GM12801 (cell line): ENCODE measurements around the gene G6PD.

Experiments
- CTCF ChIP-seq: IDR thresholded peaks from one replicate; pipeline ENCODE4 v1.5.1; 2011; ENCODE audit warnings: control low read depth; ENCODE audit not compliant: insufficient read length; ENCODE audit errors: extremely low read depth

Gene G6PD

GRCh38 chrX:154507673-154508383, 38.8 kb downstream of the G6PD start:
- TF ChIP-seq CTCF = no peak

DNA sequence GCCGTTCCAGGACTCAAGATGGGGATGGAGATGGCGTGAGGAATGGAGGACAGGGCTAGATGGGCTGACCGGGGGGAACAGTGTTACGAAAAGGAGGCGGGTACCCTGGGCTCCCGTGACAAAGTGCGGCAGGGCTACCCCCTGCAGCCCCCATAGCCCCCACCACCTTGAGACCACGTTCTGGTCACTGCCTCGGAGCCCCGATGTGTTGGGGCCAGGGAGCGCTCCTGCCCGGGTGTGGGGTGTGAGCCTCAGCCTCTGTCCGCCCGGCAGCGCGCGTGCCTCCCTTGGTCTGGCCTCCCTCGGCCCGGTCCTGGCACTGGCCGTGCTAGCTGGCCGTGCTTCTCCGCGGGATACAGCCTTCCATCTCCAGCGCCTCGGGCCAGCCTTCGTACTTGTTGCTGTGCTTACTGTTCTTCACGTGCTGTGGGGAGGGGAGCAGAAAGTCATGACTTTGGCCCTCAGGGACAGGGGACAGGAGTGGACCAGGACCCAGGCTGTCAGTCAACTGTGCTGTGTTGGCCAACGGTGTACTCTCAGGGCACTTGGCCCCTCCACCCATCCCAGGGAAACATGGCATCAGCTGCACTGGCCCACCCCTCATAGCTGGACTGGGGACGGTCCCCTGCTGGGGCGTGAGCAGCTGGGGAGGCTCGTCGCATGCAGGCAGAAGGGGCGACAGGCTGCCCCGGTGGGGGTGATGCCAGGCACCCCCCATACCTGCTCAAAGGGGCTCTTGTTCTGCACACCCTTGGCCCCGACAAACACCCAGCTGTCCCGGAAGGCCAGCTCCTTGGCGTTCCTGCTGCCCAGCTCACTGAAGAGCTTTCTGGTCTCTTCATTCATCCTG, 39.9 kb downstream of the G6PD start:
- no peak for TF ChIP-seq CTCF

DNA sequence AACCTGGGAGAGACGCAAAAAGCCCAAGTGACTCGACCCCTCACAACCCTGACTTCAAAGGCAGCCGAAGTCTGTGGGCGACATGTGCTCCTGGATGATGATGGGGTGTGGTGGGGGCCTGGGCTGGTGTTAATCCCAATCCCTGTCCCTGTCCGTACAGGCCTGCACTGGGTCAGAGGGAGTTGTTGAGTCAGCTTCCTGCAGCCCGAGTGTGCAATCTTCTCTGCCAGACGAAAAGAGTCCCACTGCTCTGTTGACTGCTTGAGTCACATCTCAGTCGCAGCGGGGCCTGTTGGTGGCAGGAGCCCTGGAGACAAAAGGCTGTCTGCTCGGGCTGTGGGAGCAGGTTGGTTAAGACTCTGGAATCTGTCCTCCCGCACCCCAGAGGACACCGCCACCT, 40.9 kb downstream of the G6PD start:
- no peak for TF ChIP-seq CTCF

DNA sequence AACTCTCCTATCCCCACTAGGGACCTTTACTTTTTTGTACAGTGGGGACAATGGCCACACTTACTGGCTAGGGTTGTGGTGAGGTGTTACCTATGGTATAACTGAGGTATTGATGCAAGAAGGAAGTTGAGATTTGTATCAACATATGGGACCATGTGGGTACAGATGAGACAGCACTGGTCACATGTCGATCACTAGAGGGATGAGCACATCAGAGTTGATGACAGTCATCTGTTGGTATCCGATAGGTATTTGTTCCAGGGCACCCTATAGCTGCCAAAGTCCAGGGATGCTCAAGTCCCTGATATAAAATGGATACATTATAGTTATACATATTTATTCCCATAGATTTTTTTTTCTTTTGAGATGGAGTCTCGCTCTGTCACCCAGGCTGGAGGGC, 43.7 kb downstream of the G6PD start:
- no peak for TF ChIP-seq CTCF

DNA sequence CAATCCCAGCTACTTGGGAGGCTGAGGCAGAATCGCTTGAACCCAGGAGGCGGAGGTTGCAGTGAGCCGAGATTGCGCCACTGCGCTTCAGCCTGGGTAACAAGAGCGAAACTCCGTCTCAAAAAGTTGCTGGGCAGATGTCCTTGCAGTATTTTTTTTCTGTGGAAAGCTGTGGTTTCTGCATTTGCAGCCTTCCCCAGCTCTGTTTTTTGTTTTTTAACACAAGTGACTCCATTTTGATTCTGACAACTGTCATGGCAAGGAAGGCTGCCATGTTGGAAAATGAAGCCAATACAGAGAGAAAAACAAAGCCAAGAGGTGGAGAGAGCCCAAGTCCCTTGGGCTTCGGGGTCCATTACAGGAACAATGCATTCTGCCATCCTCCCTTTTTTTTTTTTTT, 44.5 kb downstream of the G6PD start:
- TF ChIP-seq CTCF = no peak

DNA sequence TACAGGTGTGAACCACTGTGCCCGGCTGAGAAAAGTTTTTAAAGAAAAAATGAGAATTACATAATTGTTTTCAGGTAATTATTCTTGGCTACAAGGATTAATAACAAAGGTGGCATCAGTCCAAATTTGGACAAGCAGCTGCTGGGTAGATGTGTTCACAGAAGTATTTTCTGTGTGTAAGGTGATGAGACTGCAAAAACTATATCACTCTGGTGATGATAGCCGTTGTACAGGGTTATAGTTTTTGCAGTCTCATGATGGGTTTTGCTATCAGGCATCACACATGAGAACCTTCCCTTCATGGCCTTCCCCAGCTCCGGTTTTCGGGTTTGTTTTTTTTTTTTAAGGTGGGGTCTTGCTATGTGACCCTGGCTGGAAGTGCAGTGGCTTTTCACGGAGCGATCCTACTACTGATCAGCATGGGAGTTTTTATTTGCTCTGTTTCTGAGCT, 51.1 kb downstream of the G6PD start:
- no peak for TF ChIP-seq CTCF

DNA sequence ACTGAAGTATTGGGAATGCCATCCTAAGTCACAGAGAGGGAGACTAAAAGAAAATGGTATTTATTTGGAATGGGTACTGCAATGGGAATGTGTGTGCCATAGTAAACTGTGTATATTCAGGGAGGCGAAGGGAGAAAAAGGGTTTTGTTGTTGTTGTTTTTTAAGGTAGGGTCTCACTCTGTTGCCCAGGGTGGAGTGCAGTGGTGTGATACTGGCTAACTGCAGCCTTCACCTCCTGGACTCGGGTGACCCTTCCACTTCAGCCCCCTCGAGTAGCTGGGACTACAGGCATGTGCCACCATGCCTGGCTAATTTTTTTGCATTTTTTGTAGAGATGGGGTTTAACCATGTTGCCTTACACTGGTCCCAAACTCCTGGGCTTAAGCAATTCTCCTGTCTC, 51.9 kb downstream of the G6PD start:
- TF ChIP-seq CTCF = no peak
